Endothelial cell of umbilical vein (primary cell): ENCODE measurements around the gene C8B. TPM values are rescaled to one million over a fixed set of nuclear protein-coding genes. Genes with fewer than 3 reads are reported as not detected.

Experiments
- BruUV-seq: library from RNA; stranded (reverse); fragments of 400-500 nt; replicated peaks from 2 replicates; lab custom pipeline; 2021; lab: Mats Ljungman, UMichigan
- CTCF ChIA-PET: fragments of 300-600, 350-600 bp; sonication (Branson Sonifier 250); formaldehyde crosslinking; loops from one replicate; lab custom pipeline; 2021; ENCODE audit warnings: antibody characterized with exemption, inconsistent platforms; lab: Charles Lee
- POLR2A ChIA-PET: fragments of 300-600, 350-600 bp; sonication (Branson Sonifier 250); formaldehyde crosslinking; loops from one replicate; lab custom pipeline; 2021; ENCODE audit warnings: antibody characterized with exemption, inconsistent platforms; lab: Charles Lee
- DNase-seq: peaks from one replicate; pipeline ENCODE4 v3.0.0-alpha.2; 2011; ENCODE audit warnings: low read depth, low spot score
- FAIRE-seq: peaks from 2 replicates; lab custom pipeline; 2011; peaks lifted over from hg19 to GRCh38; lab: Jason Lieb, UNC
- H2AFZ ChIP-seq: 2 replicates; pipeline ENCODE4 v1.6.0; 2012; ENCODE audit warnings: low read depth, low read length, control low read depth, inconsistent platforms
- H3K27ac ChIP-seq: 2 replicates; pipeline ENCODE4 v1.5.1; 2011; ENCODE audit warnings: low read depth, mild to moderate bottlenecking, control low read depth, low read length, moderate library complexity; ENCODE audit not compliant: insufficient read depth
- H3K27me3 ChIP-seq, 2 experiments: 2 replicates each; pipeline versions ENCODE4 v1.6.0 to v1.6.1; 2011; ENCODE audit warnings: low read length in 2 of 2, mixed read lengths in 1 of 2; ENCODE audit not compliant: control insufficient read depth in 2 of 2, insufficient read depth in 2 of 2
- H3K36me3 ChIP-seq, 2 experiments: 2 replicates in 1 of 2; 3 replicates in 1 of 2; pipeline ENCODE4 v1.5.1; 2011; ENCODE audit warnings: low read length in 2 of 2, mild to moderate bottlenecking in 1 of 2, moderate library complexity in 1 of 2; ENCODE audit not compliant: control insufficient read depth in 2 of 2, insufficient read depth in 2 of 2; ENCODE audit errors: extremely low read depth in 1 of 2
- H3K4me1 ChIP-seq: 3 replicates; pipeline ENCODE4 v1.5.1; 2011; ENCODE audit warnings: mild to moderate bottlenecking, low read length; ENCODE audit not compliant: control insufficient read depth, insufficient read depth; ENCODE audit errors: extremely low read depth
- H3K4me2 ChIP-seq: 2 replicates; pipeline ENCODE4 v1.6.1; 2011; ENCODE audit warnings: low read length, control low read depth, mixed read lengths; ENCODE audit not compliant: insufficient read depth
- H3K4me3 ChIP-seq, 3 experiments: fragments of 200-600 bp in 1 of 3; sonication (generic), shearing (Covaris generic) in 1 of 3; replicated peaks in 1 of 3; 2 replicates each; pipeline ENCODE4 v1.5.1; 2011 to 2016; ENCODE audit warnings: control low read depth in 3 of 3, low read length in 3 of 3, mild to moderate bottlenecking in 2 of 3, inconsistent platforms in 1 of 3, low read depth in 1 of 3, moderate library complexity in 1 of 3; ENCODE audit not compliant: insufficient read depth in 1 of 3
- H3K79me2 ChIP-seq: 2 replicates; pipeline ENCODE4 v1.6.0; 2012; ENCODE audit warnings: low read length, inconsistent platforms; ENCODE audit not compliant: control insufficient read depth, insufficient read depth
- H3K9ac ChIP-seq: replicated peaks from 2 replicates; pipeline ENCODE3; 2011; ENCODE audit warnings: low read length, control low read depth; ENCODE audit not compliant: insufficient read depth; ENCODE audit errors: extremely low read depth
- H3K9me1 ChIP-seq: replicated peaks from 3 replicates; pipeline ENCODE4 v1.6.0; 2011; ENCODE audit warnings: mild to moderate bottlenecking, low read length; ENCODE audit not compliant: control insufficient read depth, insufficient read depth; ENCODE audit errors: extremely low read depth
- H3K9me3 ChIP-seq: replicated peaks from 2 replicates; pipeline ENCODE4 v1.5.1; 2012; ENCODE audit warnings: low read length, inconsistent platforms; ENCODE audit not compliant: control insufficient read depth, insufficient read depth
- H4K20me1 ChIP-seq: replicated peaks from 2 replicates; pipeline ENCODE3; 2011; ENCODE audit warnings: mild to moderate bottlenecking, low read length; ENCODE audit not compliant: control insufficient read depth, insufficient read depth; ENCODE audit errors: extremely low read depth
- EZH2 ChIP-seq: IDR thresholded peaks from 2 replicates; pipeline ENCODE4 v1.6.1; 2012; ENCODE audit warnings: borderline replicate concordance, low read depth, mild to moderate bottlenecking, moderate library complexity, low read length, inconsistent platforms; ENCODE audit not compliant: severe bottlenecking
- FOS ChIP-seq: IDR thresholded peaks from 2 replicates; pipeline ENCODE4 v1.6.1; 2011; ENCODE audit warnings: mild to moderate bottlenecking, low read length, moderate library complexity, borderline replicate concordance; ENCODE audit not compliant: insufficient read depth
- GATA2 ChIP-seq: IDR thresholded peaks from 2 replicates; pipeline ENCODE4 v1.7.0; 2011; ENCODE audit warnings: low read depth, mild to moderate bottlenecking, moderate library complexity, mixed read lengths, low read length; ENCODE audit not compliant: insufficient read length, insufficient read depth
- JUN ChIP-seq: IDR thresholded peaks from 2 replicates; pipeline ENCODE4 v1.6.1; 2011; ENCODE audit warnings: borderline replicate concordance, low read depth; ENCODE audit not compliant: insufficient read length, insufficient read depth
- MYC ChIP-seq: IDR thresholded peaks from one replicate; pipeline ENCODE4 v1.6.1; 2011; ENCODE audit warnings: mild to moderate bottlenecking, low read depth, low read length
- POLR2A ChIP-seq: IDR thresholded peaks from 2 replicates; pipeline ENCODE4 v1.6.1; 2012; ENCODE audit warnings: low read depth, mild to moderate bottlenecking, control low read depth, low read length
- POLR2AphosphoS5 ChIP-seq: IDR thresholded peaks from 2 replicates; pipeline ENCODE4 v1.6.1; 2012; ENCODE audit warnings: low read depth, mild to moderate bottlenecking, control low read depth, low read length, moderate library complexity; ENCODE audit not compliant: insufficient read depth
- dilution Hi-C: fragments of 300-500 bp; cut with MboI; formaldehyde crosslinking; loops from one replicate; pipeline ENCODE4 v1.15.0; 2019; ENCODE audit warnings: low sequenced_read_pairs; ENCODE audit not compliant: extremely low pct_ligation_motif_present
- intact Hi-C: fragments of 100-400 bp; cut with micrococcal nuclease; formaldehyde crosslinking; loops from one replicate; pipeline ENCODE4 v1.10.0; 2022
- polyA plus RNA-seq, 4 experiments: library from polyadenylated mRNA; depleted of rRNA in 3 of 4; stranded (reverse) in 3 of 4; unstranded in 1 of 4; fragments of >200 nt; gene quantifications; 2 replicates each; pipeline versions ENCODE4 v1.2.1 to v1.2.3, GENCODE V29; 2011 to 2012; ENCODE audit warnings: missing spikeins in 1 of 4
- total RNA-seq: library from RNA; stranded (reverse); gene quantifications from 2 replicates; pipeline ENCODE4 v1.2.3, GENCODE V29; 2021
- TF ChIP-seq, protein P1 (sequence below), 2 donors: IDR thresholded peaks; 1 replicate in 1 of 2; 2 replicates in 1 of 2; pipeline ENCODE4 v1.5.1; 2011; ENCODE audit warnings: low read length in 2 of 2, mild to moderate bottlenecking in 2 of 2, moderate library complexity in 2 of 2, control low read depth in 1 of 2, inconsistent platforms in 1 of 2, low read depth in 1 of 2; ENCODE audit not compliant: insufficient read depth in 1 of 2; ENCODE audit errors: extremely low read depth in 1 of 2
- TF ChIP-seq, protein P2 (sequence below): IDR thresholded peaks from 2 replicates; pipeline ENCODE4 v1.6.1; 2011; ENCODE audit not compliant: insufficient read depth, insufficient read length

C8B gene
- total and polyA plus RNA-seq, 2 donors (not counting 3 experiments of a cell fraction or from before 2014, with no cell fraction given) = not detected

DNA sequence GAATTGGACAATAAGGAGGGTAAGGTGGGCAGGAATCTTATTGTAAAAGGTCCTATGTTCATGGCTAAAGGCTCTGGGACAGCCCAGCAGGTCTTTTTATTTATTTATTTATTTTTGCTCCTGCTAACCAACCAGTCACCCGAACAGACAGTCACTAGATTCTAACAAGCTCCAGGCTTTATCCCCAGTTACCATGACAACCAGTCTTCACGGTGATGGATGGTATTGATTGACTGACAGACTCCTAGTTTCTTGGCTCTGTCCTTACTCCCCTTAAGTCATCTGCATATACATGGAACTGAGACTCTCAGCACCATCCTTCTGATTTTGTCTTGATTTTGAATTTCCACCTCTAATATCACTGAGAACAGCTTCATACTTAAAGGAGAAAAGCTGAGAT lies 66.9 kb downstream of the C8B start:
- H3K4me2 ChIP-seq = no peak overlapping the region
- no peaks in the 10 kb centered on the region for H3K79me2 ChIP-seq
- H3K9ac ChIP-seq = no peak overlapping the region
- TF ChIP-seq, protein P1, sequence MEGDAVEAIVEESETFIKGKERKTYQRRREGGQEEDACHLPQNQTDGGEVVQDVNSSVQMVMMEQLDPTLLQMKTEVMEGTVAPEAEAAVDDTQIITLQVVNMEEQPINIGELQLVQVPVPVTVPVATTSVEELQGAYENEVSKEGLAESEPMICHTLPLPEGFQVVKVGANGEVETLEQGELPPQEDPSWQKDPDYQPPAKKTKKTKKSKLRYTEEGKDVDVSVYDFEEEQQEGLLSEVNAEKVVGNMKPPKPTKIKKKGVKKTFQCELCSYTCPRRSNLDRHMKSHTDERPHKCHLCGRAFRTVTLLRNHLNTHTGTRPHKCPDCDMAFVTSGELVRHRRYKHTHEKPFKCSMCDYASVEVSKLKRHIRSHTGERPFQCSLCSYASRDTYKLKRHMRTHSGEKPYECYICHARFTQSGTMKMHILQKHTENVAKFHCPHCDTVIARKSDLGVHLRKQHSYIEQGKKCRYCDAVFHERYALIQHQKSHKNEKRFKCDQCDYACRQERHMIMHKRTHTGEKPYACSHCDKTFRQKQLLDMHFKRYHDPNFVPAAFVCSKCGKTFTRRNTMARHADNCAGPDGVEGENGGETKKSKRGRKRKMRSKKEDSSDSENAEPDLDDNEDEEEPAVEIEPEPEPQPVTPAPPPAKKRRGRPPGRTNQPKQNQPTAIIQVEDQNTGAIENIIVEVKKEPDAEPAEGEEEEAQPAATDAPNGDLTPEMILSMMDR (IDR thresholded peaks at IDR 0.05; ENCODE audit: extremely low read depth in 1 of 2, insufficient read depth in 1 of 2, low read depth in 1 of 2, low read length in 2 of 2) = no peak
- TF ChIP-seq FOS (no peak), MYC (no peak), JUN (no peak), POLR2AphosphoS5 (no peak)
- TF ChIP-seq, protein P2, sequence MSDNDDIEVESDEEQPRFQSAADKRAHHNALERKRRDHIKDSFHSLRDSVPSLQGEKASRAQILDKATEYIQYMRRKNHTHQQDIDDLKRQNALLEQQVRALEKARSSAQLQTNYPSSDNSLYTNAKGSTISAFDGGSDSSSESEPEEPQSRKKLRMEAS = no peak
- H3K9me1 ChIP-seq = no peaks in the 10 kb centered on the region
- no peaks in the 10 kb centered on the region for H3K4me1 ChIP-seq
- no peaks in the 10 kb centered on the region for H4K20me1 ChIP-seq
- intact Hi-C loops (no loop called here), dilution Hi-C loops (no loop called here)
- no peak overlapping the region for H3K4me3 ChIP-seq
- CTCF ChIA-PET = no interaction called here
- no peak overlapping the region for H3K27ac ChIP-seq
- no peaks in the 10 kb centered on the region for H3K27me3 ChIP-seq
- H3K36me3 ChIP-seq = no peaks in the 10 kb centered on the region
- no peak for FAIRE-seq
- BruUV-seq = no TSS peak
- H2AFZ ChIP-seq = no peak overlapping the region
- no peak for DNase-seq
- H3K9me3 ChIP-seq = no peaks in the 10 kb centered on the region
- POLR2A ChIA-PET = no interaction called here

DNA sequence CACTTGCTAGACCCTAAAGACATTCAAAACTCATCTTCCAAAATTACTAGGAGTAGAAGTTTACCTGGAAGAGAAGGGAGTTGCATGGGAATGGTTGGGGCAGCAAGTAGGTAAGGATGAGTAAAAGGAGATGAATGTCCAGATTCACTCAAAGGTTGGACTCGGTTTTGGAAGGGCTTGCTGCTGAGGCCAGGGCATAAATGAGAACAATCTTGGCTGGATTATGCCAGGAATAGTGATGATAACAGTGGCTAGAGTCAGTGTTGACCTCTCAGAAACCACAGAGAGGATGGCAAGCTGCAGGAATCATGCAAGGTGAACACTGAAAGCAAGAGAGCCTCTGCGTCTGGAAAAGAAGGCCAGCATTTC lies 67.8 kb downstream of the C8B start:
- no peak overlapping the region for H3K4me3 ChIP-seq
- H3K9ac ChIP-seq = no peak overlapping the region
- ChIA-PET POLR2A (no interaction called here), CTCF (no interaction called here)
- no peak for FAIRE-seq
- H3K9me1 ChIP-seq = no peaks in the 10 kb centered on the region
- no peaks in the 10 kb centered on the region for H3K36me3 ChIP-seq
- H4K20me1 ChIP-seq = no peaks in the 10 kb centered on the region
- dilution Hi-C loops = no loop called here
- intact Hi-C loops = no loop called here
- H3K4me1 ChIP-seq = no peaks in the 10 kb centered on the region
- H3K27ac ChIP-seq = no peak overlapping the region
- H3K27me3 ChIP-seq = no peaks in the 10 kb centered on the region
- H3K9me3 ChIP-seq = no peaks in the 10 kb centered on the region
- TF ChIP-seq POLR2AphosphoS5 (no peak), MYC (no peak), GATA2 (no peak), EZH2 (no peak), POLR2A (no peak)
- TF ChIP-seq, protein P1 (IDR thresholded peaks at IDR 0.05; ENCODE audit: extremely low read depth in 1 of 2, insufficient read depth in 1 of 2, low read depth in 1 of 2, low read length in 2 of 2) = no peak
- no peak for DNase-seq
- H3K4me2 ChIP-seq = no peak overlapping the region
- no peaks in the 10 kb centered on the region for H3K79me2 ChIP-seq
- BruUV-seq = no TSS peak
- no peak overlapping the region for H2AFZ ChIP-seq
